B cell (primary cell): ENCODE data around the gene BTG2. TPM values are rescaled to one million over a fixed set of nuclear protein-coding genes. Genes with fewer than 3 reads are reported as not detected.

ENCODE experiments used
- ATAC-seq: fragments of 200-7000 bp; cut with Tn5 transposase; one replicate; pipeline ENCODE4 v1.10.0; 2021; ENCODE audit warnings: low read depth, mild to moderate bottlenecking, moderate number of reproducible peaks, moderate library complexity
- CTCF ChIA-PET: fragments of 350-600 bp; sonication (Branson Sonifier 250); formaldehyde crosslinking; loops from one replicate; lab custom pipeline; 2021; ENCODE audit warnings: antibody characterized with exemption, inconsistent platforms; lab: Charles Lee
- POLR2A ChIA-PET: fragments of 350-600 bp; sonication (Branson Sonifier 250); formaldehyde crosslinking; loops from one replicate; lab custom pipeline; 2021; ENCODE audit warnings: antibody characterized with exemption; lab: Charles Lee
- DNase-seq: peaks from one replicate; pipeline ENCODE4 v3.0.0; 2013
- H2AFZ ChIP-seq: 2 replicates; pipeline ENCODE4 v1.6.1; 2012; ENCODE audit warnings: mild to moderate bottlenecking, low read depth, low read length; ENCODE audit not compliant: insufficient read depth, poor library complexity, severe bottlenecking
- H3K27ac ChIP-seq, 2 donors: 1 replicate in 1 of 2; 2 replicates in 1 of 2; pipeline ENCODE4 v1.5.1; 2012 to 2013; ENCODE audit warnings: low read length in 2 of 2, mild to moderate bottlenecking in 2 of 2, moderate library complexity in 1 of 2
- H3K27me3 ChIP-seq, 4 experiments: fragments of 200-600 bp in 1 of 4; sonication (generic) in 1 of 4; replicated peaks in 1 of 4; 1 replicate in 2 of 4; 2 replicates in 2 of 4; pipeline versions ENCODE4 v1.6.1 to v1.7.0; 2013 to 2016; ENCODE audit warnings: low read length in 3 of 4, mild to moderate bottlenecking in 2 of 4, mixed read lengths in 1 of 4, moderate library complexity in 1 of 4; ENCODE audit not compliant: insufficient read depth in 4 of 4, control insufficient read depth in 3 of 4; ENCODE audit errors: control extremely low read depth in 1 of 4
- H3K36me3 ChIP-seq, 2 experiments: replicated peaks in 1 of 2; 1 replicate in 1 of 2; 2 replicates in 1 of 2; pipeline versions ENCODE4 v1.6.1 to v1.7.1; 2013; ENCODE audit warnings: low read length in 1 of 2; ENCODE audit not compliant: insufficient read depth in 2 of 2, control insufficient read depth in 1 of 2; ENCODE audit errors: control extremely low read depth in 1 of 2, extremely low read depth in 1 of 2
- H3K4me1 ChIP-seq, 2 donors: fragments of 200-600 bp in 1 of 2; sonication (generic) in 1 of 2; 1 replicate in 1 of 2; 2 replicates in 1 of 2; pipeline versions ENCODE4 v1.5.1 to v1.6.1; 2013 to 2017; ENCODE audit warnings: low read length in 2 of 2; ENCODE audit not compliant: control insufficient read depth in 2 of 2, insufficient read depth in 2 of 2
- H3K4me2 ChIP-seq: replicated peaks from 2 replicates; pipeline ENCODE3; 2012; ENCODE audit warnings: mild to moderate bottlenecking, low read depth, low read length; ENCODE audit not compliant: poor library complexity, severe bottlenecking
- H3K4me3 ChIP-seq, 5 experiments: fragments of 200-600 bp in 1 of 5; sonication (generic) in 1 of 5; 1 replicate in 3 of 5; 2 replicates in 2 of 5; pipeline versions ENCODE4 v1.5.1 to v1.7.0; 2011 to 2016; ENCODE audit warnings: low read length in 4 of 5, mild to moderate bottlenecking in 4 of 5, low read depth in 2 of 5, control low read depth in 1 of 5, moderate library complexity in 1 of 5; ENCODE audit not compliant: insufficient read depth in 1 of 5; ENCODE audit errors: control extremely low read depth in 1 of 5, extremely low read depth in 1 of 5
- H3K79me2 ChIP-seq: fragments of 200-600 bp; sonication (generic); one replicate; pipeline ENCODE4 v1.6.0; 2016; ENCODE audit warnings: low read length; ENCODE audit not compliant: control insufficient read depth, insufficient read depth
- H3K9ac ChIP-seq: fragments of 200-600 bp; sonication (generic); 2 replicates; pipeline ENCODE4 v1.6.1; 2017; ENCODE audit warnings: mild to moderate bottlenecking, low read length, moderate library complexity
- H3K9me3 ChIP-seq, 3 donors: one replicate each; pipeline versions ENCODE4 v1.6.1 to v1.7.1; 2013; ENCODE audit warnings: low read length in 2 of 3; ENCODE audit not compliant: control insufficient read depth in 2 of 3, insufficient read depth in 1 of 3; ENCODE audit errors: control extremely low read depth in 1 of 3
- H4K20me1 ChIP-seq: 2 replicates; pipeline ENCODE4 v1.6.0; 2012; ENCODE audit warnings: mild to moderate bottlenecking, low read length; ENCODE audit not compliant: insufficient read depth, control insufficient read depth, poor library complexity, severe bottlenecking
- H3K27ac Mint-ChIP-seq: one replicate; pipeline ENCODE4 v1.8.0; 2021; ENCODE audit warnings: mixed read lengths
- H3K27me3 Mint-ChIP-seq: one replicate; pipeline ENCODE4 v1.8.0; 2021; ENCODE audit warnings: mixed read lengths
- H3K4me1 Mint-ChIP-seq: one replicate; pipeline ENCODE4 v1.8.0; 2021; ENCODE audit warnings: mixed read lengths
- H3K4me3 Mint-ChIP-seq: one replicate; pipeline ENCODE4 v1.8.0; 2021; ENCODE audit warnings: mixed read lengths
- H3K9me3 Mint-ChIP-seq: one replicate; pipeline ENCODE4 v1.8.0; 2022; ENCODE audit warnings: mixed read lengths; ENCODE audit not compliant: insufficient read depth
- CTCF ChIP-seq: fragments of 200-600 bp; IDR thresholded peaks from one replicate; pipeline ENCODE4 v1.8.0; 2022; ENCODE audit warnings: antibody characterized with exemption, mild to moderate bottlenecking
- EZH2 ChIP-seq: IDR thresholded peaks from 2 replicates; pipeline ENCODE4 v1.6.1; 2012; ENCODE audit warnings: borderline replicate concordance, low read depth, mild to moderate bottlenecking, moderate library complexity, low read length; ENCODE audit not compliant: insufficient read depth, poor library complexity, severe bottlenecking
- WGBS: methylation state at CpG from one replicate; pipeline ENCODE4 v1.1.5; 2013; ENCODE audit warnings: missing lambda C conversion rate; ENCODE audit not compliant: insufficient coverage; 5-methylcytosine and 5-hydroxymethylcytosine counted together
- intact Hi-C: fragments of 100-400 bp; cut with micrococcal nuclease; formaldehyde crosslinking; loops from one replicate; pipeline ENCODE4 v1.10.0; 2022
- polyA plus RNA-seq: library from polyadenylated mRNA; depleted of rRNA; stranded (reverse); fragments of >200 nt; gene quantifications from 2 replicates; pipeline ENCODE4 v1.2.3, GENCODE V29; 2012
- total RNA-seq, 2 donors: library from RNA; stranded (reverse); fragments of 120-200 nt in 1 of 2; gene quantifications; 1 replicate in 1 of 2; 2 replicates in 1 of 2; pipeline versions ENCODE4 v1.2.3 to v1.2.4, GENCODE V29; 2013 to 2022

Gene BTG2
- total and polyA plus RNA-seq, 2 donors (not counting 1 experiment from before 2014, with no cell fraction given), result 508 to 778 TPM

- Histone ChIP-seq H3K4me1 (peaks cover 67 to 73% of the 10 kb centered on the region in 2 donors), H2AFZ (peak overlapping the region; percentile 70), H3K4me2 (peak overlapping the region; percentile 97), H3K27ac (peak overlapping the region in 1 of 2 donors; percentile 84), H3K9me3 (no peaks in the 10 kb centered on the region), H3K79me2 (peaks cover 71% of the 10 kb centered on the region), H4K20me1 (no peaks in the 10 kb centered on the region), H3K36me3 (no peaks in the 10 kb centered on the region), H3K27me3 (no peaks in the 10 kb centered on the region), H3K4me3 (peak overlapping the region in 3 of 5 experiments; percentile 11 to 83 (median 45)), H3K9ac (peak overlapping the region; percentile 78)
- ChIA-PET POLR2A (interaction anchor here (0.6 to 16.0 kb wide), 11 partner anchors 15 to 1128 kb away, joined by 3 to 307 read pairs (median 5); partner anchors contain the start of gene BTG2), CTCF (interaction anchor here (0.5 to 37.7 kb wide), 16 partner anchors 10 to 386 kb away, joined by 3 to 1776 read pairs (median 4); partner anchors contain the start of genes BTG2, FMOD and OPTC)
- no peak for ATAC-seq
- peaks cover 64% of the 10 kb centered on the region for H3K4me1 Mint-ChIP-seq
- intact Hi-C loops, result loop anchor here (1.0 kb wide), 4 partner anchors 17 to 66 kb away; partner anchors contain the start of gene BTG2
- H3K9me3 Mint-ChIP-seq, result no peaks in the 10 kb centered on the region
- peak overlapping the region; percentile 86 for H3K27ac Mint-ChIP-seq
- WGBS, result 34% methylated on average over 17 of the region's 17 CpGs
- H3K27me3 Mint-ChIP-seq, result no peaks in the 10 kb centered on the region
- DNase-seq, result no peak
- H3K4me3 Mint-ChIP-seq, result peak overlapping the region; percentile 86
- TF ChIP-seq EZH2 (no peak), CTCF (no peak)
These were observed 32.6 kb upstream of the BTG2 start for GRCh38 chr1:203272633-203273205.
